COR-L47 (cell line): ENCODE measurements around the gene TMEM256.
"Not testable (repeated sequence)": the region's sequence is repeated elsewhere in the genome, so short reads cannot be mapped to it uniquely, and the experiment has no call there.

Experiments used
- DNase-seq: peaks from one replicate; lab custom pipeline; 2025; lab: John Stamatoyannopoulos, UW

Gene TMEM256

GRCh38 chr17:7383371-7383741 is 20.5 kb downstream of the TMEM256 start:
- no peak for DNase-seq

GRCh38 chr17:7382901-7383300 is 21.0 kb downstream of the TMEM256 start:
- no peak for DNase-seq

DNA sequence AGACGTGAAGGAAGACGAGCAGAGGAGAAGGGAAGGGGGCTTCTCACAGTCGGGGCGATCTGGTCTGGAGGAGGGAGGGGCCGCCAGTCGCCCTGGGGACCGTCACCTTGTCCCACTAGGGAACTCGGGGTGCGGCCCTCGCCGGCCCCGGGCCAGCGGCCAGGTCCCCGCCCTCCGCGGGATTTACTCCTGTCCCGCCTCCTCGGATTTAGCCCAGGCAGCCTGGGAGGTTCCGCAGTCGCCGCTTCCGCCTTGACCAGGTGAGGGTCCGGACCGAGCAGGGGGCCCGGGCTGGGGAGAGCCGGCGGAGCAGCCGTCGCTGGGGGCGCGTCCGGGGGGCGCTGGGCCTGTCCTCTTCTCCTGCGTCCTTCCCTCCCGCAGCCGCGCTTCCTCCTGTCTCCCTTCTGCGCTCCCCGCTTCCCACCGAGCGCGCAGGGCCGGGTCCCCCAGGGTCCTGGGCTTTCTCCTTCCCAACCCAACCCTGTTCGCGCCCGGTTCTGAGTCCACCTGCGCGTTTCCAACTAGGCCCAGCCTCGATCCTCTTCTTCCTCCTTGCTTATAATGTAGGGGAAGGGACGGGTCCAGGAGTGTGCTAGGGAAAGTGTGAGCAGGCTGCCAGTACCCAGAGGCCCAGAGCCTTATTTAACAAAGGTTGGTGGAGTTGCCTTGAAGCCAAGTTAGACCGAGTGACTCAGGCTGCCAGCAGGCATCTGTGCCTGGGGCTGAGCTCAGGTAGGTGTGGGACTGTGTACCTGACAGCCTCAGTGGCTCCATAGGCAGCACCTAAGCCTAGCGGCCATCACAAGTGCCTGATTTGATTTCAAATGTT is 22.8 kb downstream of the TMEM256 start, which contains the start of gene TNK1:
TNK1 (plus strand) TSS at position 235 of the 829 bp plus-strand sequence. CDS start 1,838 bp downstream, outside the sequence.
- DNase-seq = no peak

GRCh38 chr17:7380321-7380720 is 23.6 kb downstream of the TMEM256 start:
- DNase-seq = no peak

DNA sequence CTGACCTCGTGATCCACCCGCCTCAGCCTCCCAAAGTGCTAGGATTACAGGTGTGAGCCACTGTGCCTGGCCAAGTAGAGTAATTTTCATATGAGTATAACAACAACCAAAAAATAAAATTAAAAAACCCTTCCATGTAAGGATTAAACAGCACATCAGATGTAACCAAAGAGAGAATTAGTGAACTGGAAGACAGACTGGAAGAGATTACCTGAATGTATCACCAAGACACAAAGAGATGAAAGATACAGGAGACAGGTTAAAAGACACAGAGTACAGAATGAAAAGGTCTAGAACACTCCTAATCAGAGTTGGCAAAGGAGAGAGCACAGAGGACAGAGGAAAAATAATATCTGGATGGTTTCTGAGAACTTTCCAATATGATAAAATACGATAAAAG is 24.8 kb downstream of the TMEM256 start:
- no peak for DNase-seq

DNA sequence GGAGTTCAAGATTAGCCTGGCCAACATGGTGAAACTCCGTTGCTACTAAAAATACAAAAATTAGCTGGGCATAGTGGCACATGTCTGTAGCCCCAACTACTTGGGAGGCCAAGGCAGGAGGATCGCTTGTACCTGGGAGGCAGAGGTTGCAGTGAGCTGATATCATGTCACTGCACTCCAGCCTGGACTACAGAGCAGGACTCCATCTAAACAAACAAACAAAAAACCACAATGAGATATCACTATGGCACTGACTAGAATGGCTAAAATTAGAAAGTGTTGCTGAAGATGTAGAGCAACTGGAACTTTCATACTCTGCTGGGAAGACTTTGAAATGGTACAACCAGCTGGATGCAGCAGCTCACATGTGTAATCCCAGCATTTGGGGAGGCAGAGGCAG is 29.5 kb downstream of the TMEM256 start:
- no peak for DNase-seq

GRCh38 chr17:7370853-7371252 is 33.0 kb downstream of the TMEM256 start:
- DNase-seq = no peak

GRCh38 chr17:7369825-7370224 is 34.1 kb downstream of the TMEM256 start:
- no peak for DNase-seq

DNA sequence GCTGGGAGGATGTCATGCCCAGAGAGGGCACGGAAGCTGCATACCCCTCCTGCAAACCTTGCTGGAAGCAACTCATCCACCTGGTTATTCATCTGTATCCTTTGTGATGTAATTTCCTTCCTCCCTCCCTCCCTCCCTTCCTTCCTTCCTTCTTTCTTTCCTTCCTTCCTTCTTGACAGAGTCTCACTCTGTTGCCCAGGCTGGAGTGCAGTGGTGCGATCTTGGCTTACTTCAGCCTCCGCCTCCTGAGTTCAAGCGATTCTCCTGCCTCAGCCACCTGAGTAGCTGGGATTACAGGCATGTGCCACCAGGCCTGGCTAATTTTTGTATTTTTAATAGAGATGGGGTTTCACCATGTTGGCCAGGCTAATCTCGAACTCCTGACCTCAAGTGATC is 35.3 kb downstream of the TMEM256 start:
- DNase-seq = not testable (repeated sequence)

GRCh38 chr17:7367918-7368598 is 35.8 kb downstream of the TMEM256 start:
- no peak for DNase-seq

- DNase-seq = no peak
Measured at GRCh38 chr17:7367083-7367482, 36.8 kb downstream of the TMEM256 start.

DNA sequence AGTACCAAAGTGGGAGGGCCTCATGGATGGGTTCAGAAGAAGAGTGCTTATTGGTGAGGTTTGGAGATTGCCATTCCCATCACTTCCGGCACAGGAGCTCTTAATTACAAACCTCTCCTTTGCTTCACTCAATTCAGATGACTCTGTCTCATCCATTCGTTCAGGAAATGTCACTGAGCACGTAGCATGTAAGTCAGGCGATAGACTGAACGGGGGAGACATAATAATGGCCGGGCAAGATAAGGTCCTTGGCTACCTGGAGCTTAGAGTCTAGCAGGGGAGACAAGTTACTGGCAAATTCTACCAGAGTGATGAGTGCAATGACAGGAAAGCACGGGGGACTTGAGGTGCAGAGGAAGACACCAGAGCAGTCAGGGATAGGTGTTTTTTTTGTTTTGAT is 37.9 kb downstream of the TMEM256 start:
- DNase-seq = not testable (repeated sequence)

DNA sequence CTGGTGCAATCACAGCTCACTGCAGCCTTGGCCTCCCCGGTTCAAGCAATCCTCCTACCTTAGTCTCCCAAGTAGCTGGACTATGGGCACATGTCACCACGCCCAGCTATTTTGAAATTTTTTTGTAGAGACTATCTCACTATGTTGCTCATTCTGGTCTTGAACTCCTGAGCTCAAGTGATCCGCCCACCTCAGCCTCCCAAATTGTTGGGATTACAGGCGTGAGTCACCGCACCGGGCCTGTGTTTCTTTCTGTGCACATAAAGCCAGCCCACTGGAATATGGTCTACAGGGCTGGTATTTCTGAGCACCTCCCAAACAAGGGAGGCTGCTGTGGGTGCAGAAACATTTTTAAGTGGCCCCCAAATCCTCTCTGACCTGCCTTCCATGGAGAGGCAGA is 40.6 kb downstream of the TMEM256 start:
- no peak for DNase-seq

- DNase-seq = no peak
Measured at GRCh38 chr17:7361906-7362305, 42.0 kb downstream of the TMEM256 start.

GRCh38 chr17:7357381-7357780 is 46.5 kb downstream of the TMEM256 start:
- DNase-seq = no peak

DNA sequence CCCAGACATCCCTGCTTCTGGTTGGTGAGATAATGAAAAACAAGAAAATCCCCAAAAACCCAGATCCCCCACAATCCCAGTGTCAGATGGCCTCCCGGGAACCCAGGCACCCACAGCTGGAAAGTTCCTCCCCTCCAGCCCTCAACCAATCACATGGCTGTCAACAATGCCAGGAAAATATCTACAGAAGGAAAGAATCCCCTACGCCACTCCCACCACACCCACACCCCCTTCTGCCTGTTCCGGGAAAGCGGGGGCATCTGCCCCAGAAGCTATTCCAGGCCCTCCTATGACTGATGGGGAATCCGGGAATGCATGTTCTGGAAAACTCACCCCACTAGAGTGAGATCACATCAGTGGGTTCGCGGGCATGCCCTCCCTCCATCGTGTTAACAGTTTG is 47.1 kb downstream of the TMEM256 start:
- no peak for DNase-seq

- DNase-seq = peak; percentile 64
Measured at GRCh38 chr17:7356072-7356549, 47.8 kb downstream of the TMEM256 start.

DNA sequence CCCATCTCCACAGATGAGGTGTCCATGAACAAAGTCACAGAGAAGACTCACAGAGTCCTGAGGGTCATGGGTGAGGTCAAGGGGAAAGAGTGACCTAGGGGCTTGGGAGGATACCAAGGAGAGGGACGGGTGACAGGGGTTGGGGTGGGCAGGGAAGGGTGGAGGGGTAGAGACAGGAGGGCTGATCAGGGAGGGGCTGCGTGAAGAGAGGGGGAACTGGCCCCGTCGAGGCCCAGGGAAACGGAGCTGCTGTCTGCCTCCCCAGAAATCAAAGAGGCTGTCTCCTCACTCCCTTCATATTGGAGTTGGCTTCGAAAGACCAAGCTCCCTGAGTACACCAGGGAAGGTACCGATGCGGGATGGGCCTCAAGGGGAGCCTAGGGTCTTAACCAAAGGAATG is 48.3 kb downstream of the TMEM256 start:
- no peak for DNase-seq

DNA sequence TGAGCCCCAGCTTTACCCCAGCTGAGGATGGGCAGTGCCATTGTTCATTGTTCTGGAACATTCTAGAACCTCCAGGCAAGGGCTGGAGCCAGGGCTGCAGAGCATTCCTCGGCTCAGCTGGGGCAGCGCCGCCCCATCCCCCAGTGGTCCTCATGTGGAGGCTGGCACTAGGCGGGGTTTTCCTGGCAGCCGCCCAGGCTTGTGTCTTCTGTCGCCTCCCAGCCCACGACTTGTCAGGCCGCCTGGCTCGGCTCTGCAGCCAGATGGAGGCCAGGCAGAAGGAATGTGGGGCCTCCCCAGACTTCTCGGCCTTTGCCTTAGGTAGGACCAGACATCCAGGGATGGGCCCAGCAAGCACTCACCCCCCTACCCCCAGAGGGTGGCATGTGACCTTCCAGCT is 48.8 kb downstream of the TMEM256 start, which contains the start of gene TMEM95:
TMEM95 (plus strand) TSS at position 104 of the 400 bp plus-strand sequence; CDS start at position 153, 49 bp downstream.
- DNase-seq = no peak

DNA sequence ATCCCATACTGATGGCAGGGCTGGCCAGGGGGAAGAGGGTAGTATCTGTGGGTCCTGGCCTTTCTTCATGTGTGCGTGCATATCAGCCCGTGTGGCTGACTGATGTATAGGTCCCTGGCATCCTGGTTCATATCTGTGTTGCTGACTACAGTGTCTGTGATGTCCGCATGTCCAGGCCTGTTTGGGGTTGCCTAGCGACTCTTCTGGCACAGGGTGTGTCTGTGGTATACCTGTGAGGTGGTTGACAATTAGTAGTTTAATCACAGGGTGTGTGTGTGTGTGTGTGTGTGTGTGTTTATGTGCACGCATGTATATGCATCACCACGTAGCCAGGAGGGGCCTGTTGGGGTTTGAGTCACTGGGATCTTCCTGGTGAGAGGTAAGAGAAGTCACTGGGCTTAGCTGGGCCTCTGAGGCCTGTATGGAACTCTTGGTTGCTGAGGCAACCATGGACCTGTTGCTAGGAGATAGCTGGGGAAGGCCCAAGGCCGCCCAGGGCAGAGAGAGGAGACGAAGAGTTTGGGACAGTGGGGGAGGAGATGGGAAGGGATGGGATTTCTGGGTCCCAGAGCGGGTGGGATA is 49.5 kb downstream of the TMEM256 start:
- peak; percentile 53 for DNase-seq
